Liver (tissue), 2 donors: ENCODE data around the gene MYO5A.

Experiments
- FOXA1 ChIP-seq: IDR thresholded peaks from 2 replicates; pipeline ENCODE4 v1.6.1; 2016; ENCODE audit warnings: antibody characterized with exemption
- GABPA ChIP-seq, 2 donors: IDR thresholded peaks in 1 of 2; conservative IDR thresholded peaks in 1 of 2; 2 replicates each; pipeline ENCODE4 v1.6.1; 2016; ENCODE audit warnings: antibody characterized with exemption in 2 of 2, mild to moderate bottlenecking in 1 of 2, moderate library complexity in 1 of 2
- donor health status: healthy.

DNA sequence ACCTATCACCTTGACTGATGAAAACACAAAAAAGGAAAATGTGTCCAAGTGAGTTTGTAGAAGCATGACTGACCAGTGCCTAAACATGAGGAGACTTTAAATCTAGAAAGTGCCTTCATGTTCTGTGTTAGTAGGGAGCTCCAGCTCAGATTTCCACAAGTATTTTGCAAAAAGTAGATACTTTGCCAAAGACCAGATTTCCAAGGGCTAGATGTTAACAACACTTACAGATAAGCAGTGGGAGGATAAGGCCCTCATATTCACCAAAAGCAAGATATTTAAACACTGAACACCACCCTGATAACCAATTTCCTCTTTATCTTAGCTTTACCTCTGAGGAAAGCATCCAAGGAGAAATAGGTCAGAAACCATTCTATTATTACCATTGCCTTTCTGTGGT is 91.0 kb downstream of the MYO5A start:
- no peak for TF ChIP-seq FOXA1
- TF ChIP-seq GABPA (IDR thresholded peaks at IDR 0.05 in 1 of 2, conservative IDR thresholded peaks at IDR 0.05 in 1 of 2): no peak
